OCI-LY3 (cell line): ENCODE results near the gene ME3.

Experiments used
- H2AFZ ChIP-seq: fragments of 200-600, 300-600 bp; shearing (Covaris generic); 2 replicates; pipeline ENCODE4 v1.6.0; 2014; ENCODE audit warnings: antibody characterized with exemption, low read depth, low read length
- H3K27ac ChIP-seq: fragments of 200-600, 300-600 bp; sonication (generic); 2 replicates; pipeline ENCODE4 v1.5.1; 2014; ENCODE audit warnings: mild to moderate bottlenecking, low read length, moderate library complexity, mixed read lengths
- H3K27me3 ChIP-seq: fragments of 200-600, 300-600 bp; sonication (generic); 2 replicates; pipeline ENCODE4 v1.6.1; 2014; ENCODE audit warnings: low read depth, low read length, mixed read lengths
- H3K36me3 ChIP-seq: fragments of 200-600, 300-600 bp; sonication (generic); replicated peaks from 2 replicates; pipeline ENCODE3; 2014; ENCODE audit warnings: low read depth, low read length, mixed read lengths
- H3K4me1 ChIP-seq: fragments of 300-600, 200-600 bp; sonication (generic); 2 replicates; pipeline ENCODE4 v1.6.1; 2014; ENCODE audit warnings: low read length, mixed read lengths
- H3K4me2 ChIP-seq: fragments of 200-600, 300-600 bp; sonication (generic); 2 replicates; pipeline ENCODE4 v1.6.1; 2014; ENCODE audit warnings: low read length, mixed read lengths
- H3K4me3 ChIP-seq: fragments of 300-600, 200-600 bp; sonication (generic); 2 replicates; pipeline ENCODE4 v1.5.1; 2014; ENCODE audit warnings: antibody characterized with exemption, mild to moderate bottlenecking, low read length, moderate library complexity
- H3K79me2 ChIP-seq: fragments of 300-600, 200-600 bp; shearing (Covaris generic); 2 replicates; pipeline ENCODE4 v1.6.1; 2014; ENCODE audit warnings: mild to moderate bottlenecking, low read length, mixed read lengths
- H3K9ac ChIP-seq: fragments of 300-600, 200-600 bp; shearing (Covaris generic); 2 replicates; pipeline ENCODE4 v1.6.0; 2014; ENCODE audit warnings: mild to moderate bottlenecking, low read length, moderate library complexity
- H3K9me3 ChIP-seq: fragments of 200-600, 300-600 bp; shearing (Covaris generic); 2 replicates; pipeline ENCODE4 v1.6.1; 2014; ENCODE audit warnings: low read length, mixed read lengths; ENCODE audit not compliant: insufficient read depth
- H4K20me1 ChIP-seq: fragments of 200-600, 300-600 bp; sonication (generic); 2 replicates; pipeline ENCODE4 v1.6.1; 2016; ENCODE audit warnings: low read length, mixed read lengths; ENCODE audit not compliant: insufficient read depth
- CTCF ChIP-seq: fragments of 200-600, 300-600 bp; sonication (generic); IDR thresholded peaks from 2 replicates; pipeline ENCODE4 v1.5.1; 2014; ENCODE audit warnings: antibody characterized with exemption, low read length, low read depth
- EZH2phosphoT487 ChIP-seq: fragments of 200-600 bp; shearing (Covaris generic); IDR thresholded peaks from 2 replicates; pipeline ENCODE4 v1.6.1; 2018; ENCODE audit warnings: antibody characterized with exemption, mixed run types, low read depth

Gene ME3

DNA sequence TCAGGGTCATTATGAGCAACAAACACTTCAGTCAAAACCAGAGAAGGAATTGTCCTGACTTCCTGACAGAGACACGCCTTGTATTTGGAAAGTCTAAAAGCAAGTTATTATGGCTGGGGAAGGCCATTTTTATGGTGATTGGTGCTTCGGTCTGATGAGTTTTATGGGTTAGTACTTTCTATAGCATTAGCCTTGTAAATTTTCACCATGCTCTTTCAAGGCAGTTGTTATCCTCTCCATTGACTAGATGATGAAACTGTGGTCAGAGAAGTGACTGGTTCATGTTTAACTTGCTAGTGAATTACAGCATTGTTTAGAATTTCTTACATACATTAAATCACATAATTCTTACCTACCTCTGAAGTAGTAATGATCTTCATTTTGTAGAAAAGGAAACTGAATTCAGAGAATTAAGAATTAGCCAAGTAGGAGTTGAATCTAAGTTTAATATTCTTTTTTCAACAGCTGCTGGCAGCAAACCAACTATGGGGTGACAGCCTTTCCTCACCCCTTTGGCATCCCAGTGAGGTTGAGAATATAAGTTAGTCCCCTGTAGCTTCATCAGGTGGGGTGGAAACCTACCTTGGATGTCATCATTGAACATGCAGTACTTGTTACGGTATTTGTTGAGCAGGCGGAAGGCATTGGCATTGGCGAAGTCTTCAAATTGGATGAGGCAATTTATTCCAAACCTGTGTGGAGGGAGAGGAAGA lies 207.8 kb downstream of the ME3 start:
- no peak for TF ChIP-seq EZH2phosphoT487
- no peak for TF ChIP-seq CTCF
- Histone ChIP-seq H3K79me2 (no peaks in the 10 kb centered on the region), H3K27ac (no peak overlapping the region), H3K9me3 (no peaks in the 10 kb centered on the region), H3K27me3 (no peaks in the 10 kb centered on the region), H3K4me1 (no peaks in the 10 kb centered on the region), H3K4me3 (no peak overlapping the region), H3K4me2 (no peak overlapping the region), H2AFZ (no peak overlapping the region), H3K9ac (no peak overlapping the region), H3K36me3 (no peaks in the 10 kb centered on the region), H4K20me1 (no peaks in the 10 kb centered on the region)

DNA sequence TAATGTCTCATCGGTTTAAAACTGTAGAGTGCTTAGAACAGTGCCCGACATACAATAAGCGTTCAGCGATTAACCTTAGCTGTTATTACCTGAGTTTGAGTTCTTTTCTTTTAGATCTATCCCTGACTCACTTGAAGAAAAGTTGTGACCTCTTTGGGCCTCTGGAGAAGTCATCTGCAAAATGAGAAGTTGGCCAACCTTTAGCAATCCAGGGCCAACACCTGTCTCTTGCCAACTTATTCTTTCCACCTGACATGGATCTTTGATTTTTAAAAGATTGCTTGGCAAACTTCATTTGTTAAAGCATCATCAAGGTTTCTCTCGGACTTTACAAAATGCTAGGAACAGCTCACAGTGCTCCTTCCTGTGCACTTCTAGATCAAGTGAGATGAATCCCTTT lies 208.5 kb downstream of the ME3 start:
- Histone ChIP-seq H3K27me3 (no peaks in the 10 kb centered on the region), H3K4me2 (no peak overlapping the region), H3K9ac (no peak overlapping the region), H3K9me3 (no peaks in the 10 kb centered on the region), H3K36me3 (no peaks in the 10 kb centered on the region), H2AFZ (no peak overlapping the region), H4K20me1 (no peaks in the 10 kb centered on the region), H3K79me2 (no peaks in the 10 kb centered on the region), H3K4me1 (no peaks in the 10 kb centered on the region), H3K27ac (no peak overlapping the region), H3K4me3 (no peak overlapping the region)
- TF ChIP-seq EZH2phosphoT487 (no peak), CTCF (no peak)

- Histone ChIP-seq H3K9ac (no peak overlapping the region), H3K9me3 (no peaks in the 10 kb centered on the region), H4K20me1 (no peaks in the 10 kb centered on the region), H3K27ac (no peak overlapping the region), H3K4me3 (no peak overlapping the region), H3K4me2 (no peak overlapping the region), H3K4me1 (no peaks in the 10 kb centered on the region), H3K27me3 (no peaks in the 10 kb centered on the region), H3K36me3 (no peaks in the 10 kb centered on the region), H2AFZ (no peak overlapping the region), H3K79me2 (no peaks in the 10 kb centered on the region)
- no peak for TF ChIP-seq CTCF
- no peak for TF ChIP-seq EZH2phosphoT487
Observed at GRCh38 chr11:86463120-86463519, 209.3 kb downstream of the ME3 start.

DNA sequence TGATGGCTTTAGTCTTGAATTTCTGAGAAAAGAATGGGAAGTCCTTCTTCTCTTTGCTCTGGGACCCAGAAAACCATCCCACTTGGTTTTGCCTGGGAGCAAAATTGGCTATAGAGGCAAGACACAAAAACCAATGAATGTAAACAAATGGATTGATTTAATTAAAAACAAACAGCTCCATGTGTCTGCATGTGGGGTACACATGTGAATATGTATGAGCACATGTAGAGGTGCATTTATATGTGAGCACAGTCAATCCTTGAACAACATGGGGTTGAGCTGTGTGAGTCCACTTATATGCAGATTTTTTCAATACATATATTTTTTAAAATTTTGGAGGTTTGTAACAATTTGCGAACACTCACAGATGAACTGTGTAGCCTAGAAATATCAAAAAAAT lies 210.5 kb downstream of the ME3 start:
- no peaks in the 10 kb centered on the region for H3K27me3 ChIP-seq
- no peak overlapping the region for H3K27ac ChIP-seq

More for the DNA sequence above, 210.5 kb downstream of the ME3 start:
- H3K4me3 ChIP-seq: no peak overlapping the region
- no peak overlapping the region for H3K4me2 ChIP-seq
- TF ChIP-seq EZH2phosphoT487: no peak
- no peak for TF ChIP-seq CTCF
- no peak overlapping the region for H3K9ac ChIP-seq
- H4K20me1 ChIP-seq: no peaks in the 10 kb centered on the region
- H3K79me2 ChIP-seq: no peaks in the 10 kb centered on the region
- no peaks in the 10 kb centered on the region for H3K36me3 ChIP-seq
- no peak overlapping the region for H2AFZ ChIP-seq
- H3K4me1 ChIP-seq: no peaks in the 10 kb centered on the region
- no peaks in the 10 kb centered on the region for H3K9me3 ChIP-seq
